IPS-18a (cell line): ENCODE measurements around the gene SIL1.

Experiments used
- H3K27ac ChIP-seq: one replicate; pipeline ENCODE4 v1.5.1; 2013; ENCODE audit warnings: low read length
- H3K27me3 ChIP-seq: one replicate; pipeline ENCODE4 v1.6.1; 2013; ENCODE audit warnings: mild to moderate bottlenecking, low read length; ENCODE audit not compliant: control insufficient read depth, insufficient read depth
- H3K36me3 ChIP-seq: one replicate; pipeline ENCODE4 v1.6.1; 2013; ENCODE audit warnings: low read depth, low read length; ENCODE audit not compliant: control insufficient read depth
- H3K4me1 ChIP-seq: one replicate; pipeline ENCODE4 v1.6.1; 2013; ENCODE audit warnings: low read depth, low read length; ENCODE audit not compliant: control insufficient read depth
- H3K4me3 ChIP-seq: one replicate; pipeline ENCODE4 v1.5.1; 2013; ENCODE audit warnings: low read length
- H3K9ac ChIP-seq: one replicate; pipeline ENCODE4 v1.6.1; 2013; ENCODE audit warnings: mild to moderate bottlenecking, low read length, moderate library complexity
- H3K9me3 ChIP-seq: one replicate; pipeline ENCODE4 v1.6.1; 2013; ENCODE audit warnings: low read depth, low read length; ENCODE audit not compliant: control insufficient read depth

The SIL1 gene

GRCh38 chr5:139149477-139150199 is 48.5 kb downstream of the SIL1 start:
- Histone ChIP-seq H3K4me3 (no peak overlapping the region), H3K9me3 (no peaks in the 10 kb centered on the region), H3K27me3 (no peaks in the 10 kb centered on the region), H3K36me3 (no peaks in the 10 kb centered on the region), H3K4me1 (no peaks in the 10 kb centered on the region), H3K27ac (no peak overlapping the region), H3K9ac (no peak overlapping the region)

- H3K27ac ChIP-seq, result no peak overlapping the region
- H3K4me3 ChIP-seq, result no peak overlapping the region
- no peaks in the 10 kb centered on the region for H3K36me3 ChIP-seq
Observed at GRCh38 chr5:139148986-139149385, 49.2 kb downstream of the SIL1 start.

GRCh38 chr5:139148306-139148705 is 49.9 kb downstream of the SIL1 start:
- Histone ChIP-seq H3K36me3 (no peaks in the 10 kb centered on the region), H3K9me3 (no peaks in the 10 kb centered on the region), H3K4me1 (no peaks in the 10 kb centered on the region), H3K27me3 (no peaks in the 10 kb centered on the region), H3K27ac (no peak overlapping the region), H3K9ac (no peak overlapping the region), H3K4me3 (no peak overlapping the region)

More at GRCh38 chr5:139148986-139149385, 49.2 kb downstream of the SIL1 start:
- H3K9me3 ChIP-seq, result no peaks in the 10 kb centered on the region
- H3K9ac ChIP-seq, result no peak overlapping the region
- H3K27me3 ChIP-seq, result no peaks in the 10 kb centered on the region
- H3K4me1 ChIP-seq, result no peaks in the 10 kb centered on the region

GRCh38 chr5:139147483-139148087 is 50.6 kb downstream of the SIL1 start:
- H3K27ac ChIP-seq, result no peak overlapping the region
- no peak overlapping the region for H3K4me3 ChIP-seq
- no peaks in the 10 kb centered on the region for H3K27me3 ChIP-seq
- no peaks in the 10 kb centered on the region for H3K9me3 ChIP-seq
- no peak overlapping the region for H3K9ac ChIP-seq
- H3K36me3 ChIP-seq, result no peaks in the 10 kb centered on the region
- H3K4me1 ChIP-seq, result no peaks in the 10 kb centered on the region

- Histone ChIP-seq H3K9ac (no peak overlapping the region), H3K36me3 (no peaks in the 10 kb centered on the region), H3K27ac (no peak overlapping the region), H3K9me3 (no peaks in the 10 kb centered on the region), H3K27me3 (no peaks in the 10 kb centered on the region), H3K4me3 (no peak overlapping the region), H3K4me1 (no peaks in the 10 kb centered on the region)
Observed at GRCh38 chr5:139146809-139147482, 51.2 kb downstream of the SIL1 start.

GRCh38 chr5:139141446-139142204 is 56.5 kb downstream of the SIL1 start:
- H3K27me3 ChIP-seq, result no peaks in the 10 kb centered on the region
- H3K4me1 ChIP-seq, result no peaks in the 10 kb centered on the region
- no peak overlapping the region for H3K4me3 ChIP-seq
- H3K27ac ChIP-seq, result no peak overlapping the region
- no peak overlapping the region for H3K9ac ChIP-seq
- no peaks in the 10 kb centered on the region for H3K36me3 ChIP-seq
- H3K9me3 ChIP-seq, result no peaks in the 10 kb centered on the region

- H3K4me3 ChIP-seq, result no peak overlapping the region
- no peaks in the 10 kb centered on the region for H3K9me3 ChIP-seq
- no peak overlapping the region for H3K27ac ChIP-seq
- no peak overlapping the region for H3K9ac ChIP-seq
- no peaks in the 10 kb centered on the region for H3K4me1 ChIP-seq
- H3K27me3 ChIP-seq, result no peaks in the 10 kb centered on the region
- no peaks in the 10 kb centered on the region for H3K36me3 ChIP-seq
Observed at GRCh38 chr5:139140591-139141071, 57.5 kb downstream of the SIL1 start.

GRCh38 chr5:139138809-139139208 is 59.4 kb downstream of the SIL1 start:
- Histone ChIP-seq H3K36me3 (no peaks in the 10 kb centered on the region), H3K9ac (no peak overlapping the region), H3K27me3 (no peaks in the 10 kb centered on the region), H3K27ac (no peak overlapping the region), H3K9me3 (no peaks in the 10 kb centered on the region), H3K4me1 (no peaks in the 10 kb centered on the region), H3K4me3 (no peak overlapping the region)

GRCh38 chr5:139138109-139138508 is 60.1 kb downstream of the SIL1 start:
- H3K36me3 ChIP-seq, result no peaks in the 10 kb centered on the region
- no peak overlapping the region for H3K9ac ChIP-seq
- no peak overlapping the region for H3K27ac ChIP-seq
- no peak overlapping the region for H3K4me3 ChIP-seq
- no peaks in the 10 kb centered on the region for H3K4me1 ChIP-seq
- H3K27me3 ChIP-seq, result no peaks in the 10 kb centered on the region
- no peaks in the 10 kb centered on the region for H3K9me3 ChIP-seq

- H3K4me3 ChIP-seq, result no peak overlapping the region
- no peaks in the 10 kb centered on the region for H3K4me1 ChIP-seq
- H3K36me3 ChIP-seq, result no peaks in the 10 kb centered on the region
- H3K27ac ChIP-seq, result no peak overlapping the region
- no peaks in the 10 kb centered on the region for H3K27me3 ChIP-seq
- no peaks in the 10 kb centered on the region for H3K9me3 ChIP-seq
- H3K9ac ChIP-seq, result no peak overlapping the region
Observed at GRCh38 chr5:139137697-139138096, 60.5 kb downstream of the SIL1 start.

GRCh38 chr5:139134906-139135305 is 63.3 kb downstream of the SIL1 start:
- Histone ChIP-seq H3K4me3 (no peak overlapping the region), H3K27ac (no peak overlapping the region), H3K9me3 (no peaks in the 10 kb centered on the region), H3K27me3 (no peaks in the 10 kb centered on the region), H3K9ac (no peak overlapping the region), H3K4me1 (peaks cover 13% of the 10 kb centered on the region), H3K36me3 (no peaks in the 10 kb centered on the region)
